IMR-90 (cell line): ENCODE data around the gene AGAP1. TPM values are rescaled to one million over a fixed set of nuclear protein-coding genes. Genes with fewer than 3 reads are reported as not detected.

ENCODE experiments used
- ATAC-seq: fragments of 200-7000 bp; cut with Tn5 transposase; 2 replicates; pipeline ENCODE4 v1.9.1; 2020; ENCODE audit warnings: low read depth, mild to moderate bottlenecking, moderate library complexity
- BruUV-seq: library from RNA; stranded (reverse); fragments of 400-500 nt; replicated peaks from 2 replicates; lab custom pipeline; 2021; lab: Mats Ljungman, UMichigan
- CTCF ChIA-PET: fragments of 300-600 bp; formaldehyde crosslinking; extraction: SDS; loops from one replicate; lab custom pipeline; 2021; ENCODE audit warnings: antibody characterized with exemption; lab: Yijun Ruan, JAX
- POLR2A ChIA-PET: fragments of 300-600 bp; sonication (Branson Sonifier 250); formaldehyde crosslinking; loops from one replicate; lab custom pipeline; 2022; ENCODE audit warnings: antibody characterized with exemption; ENCODE audit not compliant: unreplicated experiment; lab: Charles Lee
- DNase-seq: peaks from one replicate; pipeline ENCODE4 v3.0.0; 2013
- H2AFZ ChIP-seq: replicated peaks from 2 replicates; pipeline ENCODE3; 2013; ENCODE audit warnings: low read length, mild to moderate bottlenecking; ENCODE audit not compliant: poor library complexity
- H2AK5ac ChIP-seq: 2 replicates; pipeline ENCODE4 v1.6.1; 2013; ENCODE audit warnings: low read depth, low read length, inconsistent platforms
- H2AK9ac ChIP-seq: replicated peaks from 2 replicates; pipeline ENCODE3; 2013; ENCODE audit warnings: mild to moderate bottlenecking, low read depth, low read length, moderate library complexity; ENCODE audit not compliant: poor library complexity
- H2BK120ac ChIP-seq: 2 replicates; pipeline ENCODE4 v1.6.1; 2013; ENCODE audit warnings: low read depth, low read length, inconsistent platforms
- H2BK15ac ChIP-seq: 3 replicates; pipeline ENCODE4 v1.6.1; 2013; ENCODE audit warnings: low read depth, low read length, inconsistent platforms
- H2BK20ac ChIP-seq: 2 replicates; pipeline ENCODE4 v1.6.1; 2013; ENCODE audit warnings: low read depth, mild to moderate bottlenecking, inconsistent platforms, low read length, moderate library complexity
- H2BK5ac ChIP-seq: 2 replicates; pipeline ENCODE4 v1.6.1; 2013; ENCODE audit warnings: mild to moderate bottlenecking, low read depth, low read length, inconsistent platforms; ENCODE audit not compliant: poor library complexity, severe bottlenecking
- H3K14ac ChIP-seq: replicated peaks from 2 replicates; pipeline ENCODE4 v1.6.1; 2013; ENCODE audit warnings: low read depth, low read length, inconsistent platforms
- H3K18ac ChIP-seq: 2 replicates; pipeline ENCODE4 v1.6.1; 2013; ENCODE audit warnings: low read depth, low read length, control low read depth
- H3K23ac ChIP-seq: 2 replicates; pipeline ENCODE4 v1.6.1; 2013; ENCODE audit warnings: low read depth, low read length, inconsistent platforms
- H3K27ac ChIP-seq: 2 replicates; pipeline ENCODE4 v1.5.1; 2013; ENCODE audit warnings: mild to moderate bottlenecking, control low read depth, low read length; ENCODE audit not compliant: insufficient read depth
- H3K27me3 ChIP-seq: 2 replicates; pipeline ENCODE4 v1.6.1; 2013; ENCODE audit warnings: low read length; ENCODE audit not compliant: control insufficient read depth, insufficient read depth
- H3K36me3 ChIP-seq: 2 replicates; pipeline ENCODE4 v1.6.1; 2013; ENCODE audit warnings: low read length, mixed read lengths; ENCODE audit not compliant: control insufficient read depth, insufficient read depth
- H3K4ac ChIP-seq: 2 replicates; pipeline ENCODE4 v1.6.1; 2013; ENCODE audit warnings: low read depth, low read length, inconsistent platforms
- H3K4me1 ChIP-seq: 2 replicates; pipeline ENCODE4 v1.6.1; 2013; ENCODE audit warnings: low read length, mixed read lengths; ENCODE audit not compliant: control insufficient read depth, insufficient read depth
- H3K4me2 ChIP-seq: 2 replicates; pipeline ENCODE4 v1.6.1; 2013; ENCODE audit warnings: low read depth, mild to moderate bottlenecking, control low read depth, low read length, moderate library complexity
- H3K4me3 ChIP-seq: 2 replicates; pipeline ENCODE4 v1.5.1; 2013; ENCODE audit warnings: low read depth, mild to moderate bottlenecking, control low read depth, low read length, moderate library complexity; ENCODE audit not compliant: insufficient read depth
- H3K56ac ChIP-seq: 2 replicates; pipeline ENCODE4 v1.6.1; 2013; ENCODE audit warnings: low read length, inconsistent platforms; ENCODE audit not compliant: insufficient read depth; ENCODE audit errors: extremely low read depth
- H3K79me1 ChIP-seq, 2 experiments: 2 replicates each; pipeline ENCODE4 v1.6.1; 2013; ENCODE audit warnings: low read length in 2 of 2, inconsistent platforms in 1 of 2, low read depth in 1 of 2
- H3K9ac ChIP-seq: 2 replicates; pipeline ENCODE4 v1.6.1; 2013; ENCODE audit warnings: low read depth, low read length, control low read depth
- H3K9me1 ChIP-seq: 2 replicates; pipeline ENCODE4 v1.6.1; 2013; ENCODE audit warnings: low read length, inconsistent platforms; ENCODE audit not compliant: insufficient read depth
- H3K9me3 ChIP-seq: 2 replicates; pipeline ENCODE4 v1.6.1; 2013; ENCODE audit warnings: low read length; ENCODE audit not compliant: control insufficient read depth, insufficient read depth
- H4K20me1 ChIP-seq: 2 replicates; pipeline ENCODE4 v1.6.1; 2013; ENCODE audit warnings: low read length, inconsistent platforms; ENCODE audit not compliant: insufficient read depth
- H4K5ac ChIP-seq: 2 replicates; pipeline ENCODE4 v1.6.1; 2013; ENCODE audit warnings: mild to moderate bottlenecking, low read depth, low read length, control low read depth
- H4K8ac ChIP-seq, 2 experiments: 2 replicates each; pipeline ENCODE4 v1.6.1; 2013; ENCODE audit warnings: low read depth in 2 of 2, low read length in 2 of 2, control low read depth in 1 of 2, inconsistent platforms in 1 of 2
- H4K91ac ChIP-seq: 2 replicates; pipeline ENCODE4 v1.6.1; 2013; ENCODE audit warnings: low read depth, low read length, inconsistent platforms; ENCODE audit not compliant: insufficient read depth
- RCOR1 ChIP-seq: IDR thresholded peaks from 2 replicates; pipeline ENCODE4 v1.6.1; 2012; ENCODE audit warnings: mild to moderate bottlenecking, low read length, improper control_type of control experiment; ENCODE audit not compliant: insufficient replicate concordance
- WGBS, 2 experiments: methylation state at CpG; one replicate each; pipeline versions ENCODE4 v1.1.5 to v1.1.7; 2013; ENCODE audit warnings: missing lambda C conversion rate in 2 of 2; ENCODE audit not compliant: insufficient read length in 1 of 2; ENCODE audit errors: extremely low coverage in 2 of 2; 5-methylcytosine and 5-hydroxymethylcytosine counted together
- dilution Hi-C: fragments of 300-500 bp; cut with HindIII; formaldehyde crosslinking; loops from one replicate; pipeline ENCODE4 v1.14.3; 2018; ENCODE audit warnings: low sequenced_read_pairs; ENCODE audit not compliant: unreplicated experiment
- in situ Hi-C: fragments of 300-500 bp; cut with MboI; formaldehyde crosslinking; loops from 3 replicates; pipeline ENCODE4 v1.14.3; 2019; ENCODE audit warnings: low sequenced_read_pairs, inconsistent platforms, mixed read lengths
- intact Hi-C: fragments of 100-400 bp; cut with micrococcal nuclease; formaldehyde crosslinking; loops from 2 replicates; pipeline ENCODE4 v1.10.0; 2022
- polyA plus RNA-seq, 3 experiments: library from polyadenylated mRNA; depleted of rRNA; stranded (reverse); fragments of >200 nt; gene quantifications; 2 replicates each; pipeline ENCODE4 v1.2.3, GENCODE V29; 2012; ENCODE audit warnings: low replicate concordance in 1 of 3
- total RNA-seq: library from RNA; depleted of rRNA; stranded (reverse); fragments of >200 nt; gene quantifications from 2 replicates; pipeline ENCODE4 v1.2.3, GENCODE V29; 2012

The AGAP1 gene
- total and polyA plus RNA-seq, 2 of the 4 experiments (the other 2 are of a cell fraction) = 15.1 to 16.4 TPM

GRCh38 chr2:235462415-235462790, 31.4 kb upstream of the AGAP1 start:
- Histone ChIP-seq H3K4me3 (no peak overlapping the region), H2BK15ac (no peak overlapping the region), H3K56ac (no peak overlapping the region), H3K4ac (no peak overlapping the region), H4K5ac (no peak overlapping the region), H3K18ac (no peak overlapping the region), H3K36me3 (no peaks in the 10 kb centered on the region), H2AK5ac (no peak overlapping the region), H3K4me2 (no peak overlapping the region), H3K9ac (no peak overlapping the region), H3K4me1 (no peaks in the 10 kb centered on the region), H4K20me1 (no peaks in the 10 kb centered on the region), H2AK9ac (no peak overlapping the region), H2BK5ac (no peak overlapping the region), H3K79me1 (no peaks in the 10 kb centered on the region), H2BK120ac (no peak overlapping the region), H2AFZ (no peak overlapping the region), H3K27me3 (peaks cover 11% of the 10 kb centered on the region; the same call in 1 of the 2 replicates), H2BK20ac (no peak overlapping the region), H3K14ac (no peak overlapping the region), H3K27ac (no peak overlapping the region), H3K9me3 (no peaks in the 10 kb centered on the region), H4K91ac (no peak overlapping the region), H4K8ac (no peak overlapping the region), H3K9me1 (no peaks in the 10 kb centered on the region), H3K23ac (no peak overlapping the region)
- ATAC-seq (no peak), DNase-seq (no peak)
- in situ Hi-C loops = no loop called here
- dilution Hi-C loops = no loop called here
- no TSS peak for BruUV-seq
- intact Hi-C loops = no loop called here
- ChIA-PET CTCF (no interaction called here), POLR2A (no interaction called here)
- WGBS, 2 experiments = 82% methylated on average over 2 of the region's 4 CpGs; no CpG with 5 or more reads in 1 of the 2 experiments
- TF ChIP-seq RCOR1 = no peak
